Measurements from ENCODE around the gene CASZ1.

- TF ChIP-seq POLR2AphosphoS5 (IDR thresholded peaks at IDR 0.05; ENCODE audit: low read depth, low read length) (no peak), CTCF (IDR thresholded peaks at IDR 0.05) (no peak)
- TF ChIP-seq, protein P1, sequence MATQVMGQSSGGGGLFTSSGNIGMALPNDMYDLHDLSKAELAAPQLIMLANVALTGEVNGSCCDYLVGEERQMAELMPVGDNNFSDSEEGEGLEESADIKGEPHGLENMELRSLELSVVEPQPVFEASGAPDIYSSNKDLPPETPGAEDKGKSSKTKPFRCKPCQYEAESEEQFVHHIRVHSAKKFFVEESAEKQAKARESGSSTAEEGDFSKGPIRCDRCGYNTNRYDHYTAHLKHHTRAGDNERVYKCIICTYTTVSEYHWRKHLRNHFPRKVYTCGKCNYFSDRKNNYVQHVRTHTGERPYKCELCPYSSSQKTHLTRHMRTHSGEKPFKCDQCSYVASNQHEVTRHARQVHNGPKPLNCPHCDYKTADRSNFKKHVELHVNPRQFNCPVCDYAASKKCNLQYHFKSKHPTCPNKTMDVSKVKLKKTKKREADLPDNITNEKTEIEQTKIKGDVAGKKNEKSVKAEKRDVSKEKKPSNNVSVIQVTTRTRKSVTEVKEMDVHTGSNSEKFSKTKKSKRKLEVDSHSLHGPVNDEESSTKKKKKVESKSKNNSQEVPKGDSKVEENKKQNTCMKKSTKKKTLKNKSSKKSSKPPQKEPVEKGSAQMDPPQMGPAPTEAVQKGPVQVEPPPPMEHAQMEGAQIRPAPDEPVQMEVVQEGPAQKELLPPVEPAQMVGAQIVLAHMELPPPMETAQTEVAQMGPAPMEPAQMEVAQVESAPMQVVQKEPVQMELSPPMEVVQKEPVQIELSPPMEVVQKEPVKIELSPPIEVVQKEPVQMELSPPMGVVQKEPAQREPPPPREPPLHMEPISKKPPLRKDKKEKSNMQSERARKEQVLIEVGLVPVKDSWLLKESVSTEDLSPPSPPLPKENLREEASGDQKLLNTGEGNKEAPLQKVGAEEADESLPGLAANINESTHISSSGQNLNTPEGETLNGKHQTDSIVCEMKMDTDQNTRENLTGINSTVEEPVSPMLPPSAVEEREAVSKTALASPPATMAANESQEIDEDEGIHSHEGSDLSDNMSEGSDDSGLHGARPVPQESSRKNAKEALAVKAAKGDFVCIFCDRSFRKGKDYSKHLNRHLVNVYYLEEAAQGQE (IDR thresholded peaks at IDR 0.05; ENCODE audit: insufficient read depth in 1 of 2, low read depth in 2 of 2, low read length in 1 of 2), result no peak
These were observed 33.6 kb downstream of the CASZ1 start for GRCh38 chr1:10762875-10763274.

All from Panc1 (cell line).